K562 (cell line): ENCODE results near the gene CDKL4.

Experiments used
- CEBPB ChIP-seq: fragments of 450-650 bp; IDR thresholded peaks from 2 replicates; pipeline ENCODE4 v1.6.1; 2016; ENCODE audit warnings: missing genetic modification characterization, missing compliant biosample characterization
- FOS ChIP-seq: IDR thresholded peaks from 3 replicates; pipeline ENCODE4 v1.6.1; 2011; ENCODE audit not compliant: insufficient read length; ENCODE audit errors: extremely low read depth
- FOXA1 ChIP-seq: fragments of 450-650 bp; IDR thresholded peaks from 2 replicates; pipeline ENCODE4 v1.6.1; 2016; ENCODE audit warnings: mild to moderate bottlenecking, borderline replicate concordance
- JUND ChIP-seq, 2 experiments: IDR thresholded peaks; 2 replicates in 1 of 2; 3 replicates in 1 of 2; pipeline ENCODE4 v1.6.1; 2011; ENCODE audit warnings: borderline replicate concordance in 2 of 2, low read depth in 2 of 2, low read length in 2 of 2, improper control_type of control experiment in 1 of 2, missing biosample characterization in 1 of 2, missing genetic modification characterization in 1 of 2, missing genetic modification reagents in 1 of 2
- LARP7 ChIP-seq: fragments of 450-650 bp; IDR thresholded peaks from 2 replicates; pipeline ENCODE4 v1.6.1; 2016
- MYBL2 ChIP-seq, 2 experiments: fragments of 450-650 bp in 1 of 2; sonication (generic) in 1 of 2; formaldehyde crosslinking in 1 of 2; IDR thresholded peaks; 2 replicates each; pipeline versions ENCODE4 v1.6.1 to v1.8.1; 2017 to 2022; ENCODE audit warnings: borderline replicate concordance in 1 of 2, inconsistent platforms in 1 of 2, low read depth in 1 of 2, mild to moderate bottlenecking in 1 of 2, missing genetic modification reagents in 1 of 2, moderate library complexity in 1 of 2
- NFE2L1 ChIP-seq: fragments of 450-650 bp; IDR thresholded peaks from 2 replicates; pipeline ENCODE4 v1.6.1; 2016; ENCODE audit warnings: missing genetic modification characterization, low read depth, mild to moderate bottlenecking, missing compliant biosample characterization, moderate library complexity, borderline replicate concordance
- NR2C1 ChIP-seq, 2 experiments: fragments of 450-650 bp; IDR thresholded peaks; 2 replicates each; pipeline ENCODE4 v1.6.1; 2017; ENCODE audit warnings: mild to moderate bottlenecking in 2 of 2, antibody characterized with exemption in 1 of 2, inconsistent platforms in 1 of 2, missing compliant biosample characterization in 1 of 2, missing genetic modification characterization in 1 of 2
- RBM22 ChIP-seq: fragments of 200-400 bp; formaldehyde crosslinking; IDR thresholded peaks from 2 replicates; pipeline ENCODE4 v1.6.1; 2018; ENCODE audit warnings: low read length, low read depth; ENCODE audit not compliant: poor library complexity, severe bottlenecking
- SMC3 ChIP-seq: conservative IDR thresholded peaks from 2 replicates; pipeline ENCODE4 v1.6.1; 2011; ENCODE audit warnings: low read depth, low read length, improper control_type of control experiment; ENCODE audit not compliant: insufficient read depth
- TF ChIP-seq, protein P1 (sequence below), 3 experiments: IDR thresholded peaks in 2 of 3; conservative IDR thresholded peaks in 1 of 3; 2 replicates each; pipeline ENCODE4 v1.5.1; 2011 to 2012; ENCODE audit warnings: low read length in 3 of 3, mild to moderate bottlenecking in 3 of 3, control low read depth in 2 of 3, improper control_type of control experiment in 1 of 3, inconsistent platforms in 1 of 3, low read depth in 1 of 3, mixed read lengths in 1 of 3, moderate library complexity in 1 of 3; ENCODE audit not compliant: insufficient read depth in 2 of 3
- TF ChIP-seq, protein P2 (sequence below), 3 experiments: fragments of 200-800 bp in 1 of 3; fragments of 250-450 bp in 1 of 3; fragments of 450-650 bp in 1 of 3; sonication (Bioruptor Pico) in 1 of 3; sonication (Bioruptor generic) in 1 of 3; formaldehyde crosslinking in 1 of 3; IDR thresholded peaks; 2 replicates each; pipeline versions ENCODE4 v1.6.1 to v1.8.0; 2016 to 2022; ENCODE audit warnings: mild to moderate bottlenecking in 2 of 3, missing genetic modification characterization in 2 of 3, missing compliant biosample characterization in 1 of 3, moderate library complexity in 1 of 3
- TF ChIP-seq, protein P3 (sequence below): sonication (generic); formaldehyde crosslinking; IDR thresholded peaks from 2 replicates; pipeline ENCODE4 v1.8.1; 2022; ENCODE audit warnings: missing genetic modification reagents

DNA sequence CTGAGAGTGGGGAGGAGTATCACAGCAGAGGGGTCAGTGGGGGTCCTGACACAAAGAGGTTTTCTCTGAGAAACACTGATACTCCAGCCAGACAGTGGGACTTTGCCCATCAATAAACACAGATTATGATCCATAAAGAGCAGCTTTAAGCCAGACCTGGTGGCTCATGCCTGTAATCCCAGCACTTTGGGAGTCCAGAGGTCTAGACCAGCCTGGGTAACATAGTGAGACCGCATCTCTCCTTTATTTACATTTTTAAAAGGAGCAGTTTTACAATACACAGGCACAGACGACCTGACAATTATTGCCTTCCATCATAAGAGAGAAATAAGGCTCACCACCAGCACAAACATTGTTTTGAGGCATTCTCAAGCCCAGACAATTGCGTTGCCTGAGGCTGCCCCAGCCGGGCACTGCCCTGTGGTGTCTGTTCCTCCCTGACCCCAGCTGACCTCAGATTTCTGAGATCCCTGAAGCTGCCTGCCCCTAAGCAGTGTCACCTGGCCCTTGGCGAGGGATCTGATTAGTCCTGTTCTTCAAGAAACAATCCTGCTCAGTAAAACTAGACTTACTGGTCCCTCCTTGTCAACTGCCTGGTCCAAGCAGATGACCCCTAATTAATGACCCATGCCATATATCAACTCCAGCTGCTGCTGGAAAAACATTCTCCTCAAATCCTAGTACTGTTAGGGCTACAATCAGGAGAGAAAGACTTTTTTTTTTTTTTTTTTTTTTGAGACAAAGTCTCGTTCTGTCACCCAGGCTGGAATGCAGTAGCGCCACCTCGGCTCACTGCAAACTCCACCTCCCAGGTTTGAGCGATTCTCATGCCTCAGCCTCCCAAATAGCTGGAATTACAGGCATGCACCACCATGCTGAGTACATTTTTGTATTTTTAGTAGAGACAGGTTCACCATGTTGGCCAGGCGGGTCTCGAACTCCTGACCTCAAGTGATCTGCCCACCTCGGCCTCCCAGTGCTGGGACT is 63.5 kb downstream of the CDKL4 start:
- TF ChIP-seq, protein P1, sequence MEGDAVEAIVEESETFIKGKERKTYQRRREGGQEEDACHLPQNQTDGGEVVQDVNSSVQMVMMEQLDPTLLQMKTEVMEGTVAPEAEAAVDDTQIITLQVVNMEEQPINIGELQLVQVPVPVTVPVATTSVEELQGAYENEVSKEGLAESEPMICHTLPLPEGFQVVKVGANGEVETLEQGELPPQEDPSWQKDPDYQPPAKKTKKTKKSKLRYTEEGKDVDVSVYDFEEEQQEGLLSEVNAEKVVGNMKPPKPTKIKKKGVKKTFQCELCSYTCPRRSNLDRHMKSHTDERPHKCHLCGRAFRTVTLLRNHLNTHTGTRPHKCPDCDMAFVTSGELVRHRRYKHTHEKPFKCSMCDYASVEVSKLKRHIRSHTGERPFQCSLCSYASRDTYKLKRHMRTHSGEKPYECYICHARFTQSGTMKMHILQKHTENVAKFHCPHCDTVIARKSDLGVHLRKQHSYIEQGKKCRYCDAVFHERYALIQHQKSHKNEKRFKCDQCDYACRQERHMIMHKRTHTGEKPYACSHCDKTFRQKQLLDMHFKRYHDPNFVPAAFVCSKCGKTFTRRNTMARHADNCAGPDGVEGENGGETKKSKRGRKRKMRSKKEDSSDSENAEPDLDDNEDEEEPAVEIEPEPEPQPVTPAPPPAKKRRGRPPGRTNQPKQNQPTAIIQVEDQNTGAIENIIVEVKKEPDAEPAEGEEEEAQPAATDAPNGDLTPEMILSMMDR (IDR thresholded peaks at IDR 0.05 in 2 of 3, conservative IDR thresholded peaks at IDR 0.05 in 1 of 3; ENCODE audit: insufficient read depth in 2 of 3, low read depth in 1 of 3, low read length in 3 of 3) = no peak
- TF ChIP-seq MYBL2 (IDR thresholded peaks at IDR 0.05; ENCODE audit: low read depth) = no peak
- no peak for TF ChIP-seq MYBL2 (CRISPR knock-in tag; IDR thresholded peaks at IDR 0.05; ENCODE audit: borderline replicate concordance)
- TF ChIP-seq NFE2L1 = no peak
- TF ChIP-seq RBM22 = no peak
- TF ChIP-seq, protein P2, sequence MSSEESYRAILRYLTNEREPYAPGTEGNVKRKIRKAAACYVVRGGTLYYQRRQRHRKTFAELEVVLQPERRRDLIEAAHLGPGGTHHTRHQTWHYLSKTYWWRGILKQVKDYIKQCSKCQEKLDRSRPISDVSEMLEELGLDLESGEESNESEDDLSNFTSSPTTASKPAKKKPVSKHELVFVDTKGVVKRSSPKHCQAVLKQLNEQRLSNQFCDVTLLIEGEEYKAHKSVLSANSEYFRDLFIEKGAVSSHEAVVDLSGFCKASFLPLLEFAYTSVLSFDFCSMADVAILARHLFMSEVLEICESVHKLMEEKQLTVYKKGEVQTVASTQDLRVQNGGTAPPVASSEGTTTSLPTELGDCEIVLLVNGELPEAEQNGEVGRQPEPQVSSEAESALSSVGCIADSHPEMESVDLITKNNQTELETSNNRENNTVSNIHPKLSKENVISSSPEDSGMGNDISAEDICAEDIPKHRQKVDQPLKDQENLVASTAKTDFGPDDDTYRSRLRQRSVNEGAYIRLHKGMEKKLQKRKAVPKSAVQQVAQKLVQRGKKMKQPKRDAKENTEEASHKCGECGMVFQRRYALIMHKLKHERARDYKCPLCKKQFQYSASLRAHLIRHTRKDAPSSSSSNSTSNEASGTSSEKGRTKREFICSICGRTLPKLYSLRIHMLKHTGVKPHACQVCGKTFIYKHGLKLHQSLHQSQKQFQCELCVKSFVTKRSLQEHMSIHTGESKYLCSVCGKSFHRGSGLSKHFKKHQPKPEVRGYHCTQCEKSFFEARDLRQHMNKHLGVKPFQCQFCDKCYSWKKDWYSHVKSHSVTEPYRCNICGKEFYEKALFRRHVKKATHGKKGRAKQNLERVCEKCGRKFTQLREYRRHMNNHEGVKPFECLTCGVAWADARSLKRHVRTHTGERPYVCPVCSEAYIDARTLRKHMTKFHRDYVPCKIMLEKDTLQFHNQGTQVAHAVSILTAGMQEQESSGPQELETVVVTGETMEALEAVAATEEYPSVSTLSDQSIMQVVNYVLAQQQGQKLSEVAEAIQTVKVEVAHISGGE (CRISPR knock-in tag; IDR thresholded peaks at IDR 0.05) = no peak
- no peak for TF ChIP-seq FOS
- TF ChIP-seq, protein P3, sequence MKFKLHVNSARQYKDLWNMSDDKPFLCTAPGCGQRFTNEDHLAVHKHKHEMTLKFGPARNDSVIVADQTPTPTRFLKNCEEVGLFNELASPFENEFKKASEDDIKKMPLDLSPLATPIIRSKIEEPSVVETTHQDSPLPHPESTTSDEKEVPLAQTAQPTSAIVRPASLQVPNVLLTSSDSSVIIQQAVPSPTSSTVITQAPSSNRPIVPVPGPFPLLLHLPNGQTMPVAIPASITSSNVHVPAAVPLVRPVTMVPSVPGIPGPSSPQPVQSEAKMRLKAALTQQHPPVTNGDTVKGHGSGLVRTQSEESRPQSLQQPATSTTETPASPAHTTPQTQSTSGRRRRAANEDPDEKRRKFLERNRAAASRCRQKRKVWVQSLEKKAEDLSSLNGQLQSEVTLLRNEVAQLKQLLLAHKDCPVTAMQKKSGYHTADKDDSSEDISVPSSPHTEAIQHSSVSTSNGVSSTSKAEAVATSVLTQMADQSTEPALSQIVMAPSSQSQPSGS (CRISPR knock-in tag) = no peak
- no peak for TF ChIP-seq JUND (IDR thresholded peaks at IDR 0.05; ENCODE audit: borderline replicate concordance, low read depth, low read length)
- no peak for TF ChIP-seq JUND (tag; IDR thresholded peaks at IDR 0.05; ENCODE audit: borderline replicate concordance, low read depth, low read length)
- no peak for TF ChIP-seq NR2C1 (IDR thresholded peaks at IDR 0.05)
- TF ChIP-seq NR2C1 (tag; IDR thresholded peaks at IDR 0.05) = no peak
- no peak for TF ChIP-seq FOXA1
- TF ChIP-seq LARP7 = no peak
- no peak for TF ChIP-seq CEBPB
- TF ChIP-seq SMC3 = no peak
